ELR (cell line): ENCODE data around the gene RYR1.
"Not testable (repeated sequence)": the region's sequence is repeated elsewhere in the genome, so short reads cannot be mapped to it uniquely, and the experiment has no call there.

Source experiments
- DNase-seq: peaks from one replicate; pipeline ENCODE4 v3.0.0-alpha.2; 2015; ENCODE audit warnings: low read depth

The RYR1 gene

GRCh38 chr19:38538793-38539528, 105.5 kb downstream of the RYR1 start:
- DNase-seq: no peak

GRCh38 chr19:38539751-38540150, 106.3 kb downstream of the RYR1 start:
- no peak for DNase-seq

DNA sequence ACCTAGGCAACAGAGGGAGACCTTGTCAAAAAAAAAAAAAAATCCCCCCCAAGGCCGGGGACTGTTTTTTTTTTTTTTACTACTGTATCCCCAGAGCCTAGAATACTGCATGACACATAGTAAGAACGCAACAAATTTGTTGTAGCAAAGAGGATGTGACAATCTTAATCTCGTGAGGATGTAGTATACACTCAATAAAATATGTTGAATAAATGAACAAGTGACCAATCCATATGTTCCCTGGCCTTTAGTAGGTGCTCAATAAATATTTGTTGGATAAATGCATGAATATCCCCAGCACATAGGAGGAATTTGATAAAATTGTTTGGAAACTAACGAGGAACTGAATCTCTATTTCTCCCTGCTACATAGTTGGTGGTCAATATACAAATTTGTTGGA, 108.5 kb downstream of the RYR1 start:
- DNase-seq: no peak

- no peak for DNase-seq
Observed at GRCh38 chr19:38543286-38543806, 109.9 kb downstream of the RYR1 start.

- DNase-seq: peak; percentile 91
Observed at GRCh38 chr19:38543807-38544568, 110.5 kb downstream of the RYR1 start.

- DNase-seq: peak; percentile 32
Observed at GRCh38 chr19:38544569-38545315, 111.3 kb downstream of the RYR1 start.

DNA sequence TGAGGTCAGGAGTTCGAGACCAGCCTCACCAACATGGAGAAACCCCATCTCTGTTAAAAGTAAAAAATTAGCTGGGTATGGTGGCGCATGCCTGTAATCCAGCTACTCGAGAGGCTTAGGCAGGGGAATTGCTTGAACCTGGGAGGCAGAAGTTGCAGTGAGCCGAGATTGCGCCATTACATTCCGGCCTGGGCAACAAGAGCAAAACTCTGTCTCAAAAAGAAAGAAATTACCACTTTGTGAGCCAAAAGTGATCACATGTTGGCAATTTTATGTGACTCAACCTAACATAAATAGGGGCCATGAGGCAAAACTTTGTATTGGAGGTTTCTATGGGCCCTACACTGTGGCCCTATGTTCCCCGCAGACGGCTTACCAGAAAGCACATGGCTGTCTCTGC, 112.1 kb downstream of the RYR1 start:
- no peak for DNase-seq

GRCh38 chr19:38547421-38547820, 113.9 kb downstream of the RYR1 start:
- no peak for DNase-seq

DNA sequence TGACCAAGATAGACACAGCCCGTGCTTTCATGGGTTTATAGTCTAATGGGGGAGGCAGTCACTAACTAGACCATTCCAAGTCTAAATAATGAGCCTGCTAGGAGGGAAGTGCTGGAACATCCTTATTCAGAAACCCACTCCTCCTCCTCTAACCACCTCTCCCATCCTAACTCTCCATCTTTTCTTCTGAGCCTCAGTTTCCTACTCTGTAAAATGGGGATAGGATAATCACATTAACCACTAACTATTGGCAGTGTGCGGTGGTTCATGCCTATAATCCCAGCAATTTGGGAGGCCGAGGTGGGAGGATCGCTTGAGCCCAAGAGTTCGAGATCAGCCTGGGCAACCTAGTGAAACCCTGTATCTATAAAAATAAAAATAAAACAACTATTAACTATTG, 115.6 kb downstream of the RYR1 start:
- DNase-seq: no peak

DNA sequence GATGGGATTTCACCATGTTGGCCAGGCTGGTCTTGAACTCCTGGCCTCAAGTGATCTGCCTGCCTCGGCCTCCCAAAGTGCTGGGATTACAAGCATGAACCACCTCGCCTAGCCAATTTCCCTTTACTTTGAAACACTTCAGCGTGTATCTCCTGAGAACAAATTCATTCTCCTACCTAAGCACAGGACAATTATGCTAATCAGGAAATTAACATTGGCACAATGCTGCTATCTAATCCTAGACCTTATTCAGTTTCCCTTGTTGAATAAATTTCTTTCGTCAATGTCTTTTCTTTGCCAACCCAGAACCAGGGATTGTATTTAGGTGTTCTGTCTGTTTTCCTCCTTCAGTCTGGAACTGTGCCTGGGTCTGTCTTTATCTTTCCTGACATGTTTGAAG, 116.5 kb downstream of the RYR1 start:
- DNase-seq: no peak

DNA sequence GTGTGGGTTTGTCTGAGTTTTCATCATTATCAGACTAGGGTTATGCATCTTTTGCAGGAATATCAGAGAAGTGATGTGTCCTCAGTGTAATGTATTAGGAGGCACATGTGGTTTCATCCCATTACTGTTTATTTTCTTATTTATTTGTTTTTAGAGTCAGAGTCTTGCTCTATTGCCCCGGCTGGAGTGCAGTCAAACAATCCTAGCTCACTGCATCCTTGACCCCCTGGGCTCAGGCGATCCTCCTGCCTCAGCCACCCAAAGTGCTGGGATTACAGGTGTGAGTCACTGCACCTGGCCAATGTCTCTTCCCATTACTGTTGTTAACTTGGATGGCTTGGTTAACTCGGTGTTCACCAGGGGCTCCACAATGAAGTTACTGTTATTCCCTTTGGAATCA, 116.9 kb downstream of the RYR1 start:
- no peak for DNase-seq

DNA sequence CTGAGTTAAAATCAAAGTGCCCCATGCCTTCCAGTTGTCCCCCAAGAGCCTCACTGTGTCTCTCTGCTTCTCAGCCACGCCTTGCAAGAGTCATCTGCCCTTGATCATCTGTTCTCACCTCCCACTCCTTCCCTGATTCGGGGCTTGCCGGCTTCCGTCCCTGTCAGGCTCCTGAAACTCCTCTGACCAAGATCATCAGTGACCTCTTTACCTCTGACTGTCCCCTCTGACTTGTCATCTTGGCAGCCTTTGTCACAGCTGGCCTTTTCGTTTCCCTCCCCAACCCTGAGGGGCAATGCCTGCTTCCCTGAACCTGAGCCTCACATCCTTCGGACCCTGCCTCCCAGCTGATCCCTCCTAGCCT, 117.9 kb downstream of the RYR1 start:
- DNase-seq: no peak

- not testable (repeated sequence) for DNase-seq
Observed at GRCh38 chr19:38553239-38553638, 119.7 kb downstream of the RYR1 start.

GRCh38 chr19:38554676-38555141, 121.2 kb downstream of the RYR1 start:
- no peak for DNase-seq

GRCh38 chr19:38555200-38555599, 121.7 kb downstream of the RYR1 start:
- DNase-seq: no peak

DNA sequence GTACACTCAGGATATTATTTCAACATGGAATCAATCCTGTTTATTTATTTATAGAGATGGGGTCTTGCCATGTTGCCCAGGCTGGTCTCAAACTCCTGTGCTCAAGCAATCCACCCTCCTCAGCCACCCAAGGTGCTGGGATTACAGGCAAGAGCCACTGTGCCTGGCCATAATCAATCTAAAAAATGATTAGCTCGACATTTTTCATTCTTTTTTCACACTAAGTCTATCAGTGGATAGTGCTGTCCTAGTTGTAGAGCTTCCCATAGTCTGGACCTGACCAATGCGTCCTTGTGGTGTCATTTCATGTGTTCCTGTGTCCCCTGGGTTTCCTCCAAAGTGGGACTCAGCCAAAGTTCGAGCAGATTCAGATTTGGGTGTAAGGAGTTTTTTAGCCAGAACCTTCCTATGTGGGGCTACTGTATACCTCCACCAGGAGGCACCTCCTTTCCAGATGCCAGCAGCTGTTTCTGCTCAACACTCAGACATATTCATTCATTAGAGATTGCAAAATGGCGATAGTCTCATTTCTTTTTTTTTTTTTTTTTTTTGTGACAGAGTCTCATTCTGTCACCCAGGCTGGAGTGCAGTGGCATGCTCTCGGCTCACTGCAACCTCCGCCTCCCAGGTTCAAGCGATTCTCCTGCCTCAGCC, 123.2 kb downstream of the RYR1 start:
- DNase-seq: peak; percentile 18

GRCh38 chr19:38557205-38557799, 123.8 kb downstream of the RYR1 start:
- no peak for DNase-seq

DNA sequence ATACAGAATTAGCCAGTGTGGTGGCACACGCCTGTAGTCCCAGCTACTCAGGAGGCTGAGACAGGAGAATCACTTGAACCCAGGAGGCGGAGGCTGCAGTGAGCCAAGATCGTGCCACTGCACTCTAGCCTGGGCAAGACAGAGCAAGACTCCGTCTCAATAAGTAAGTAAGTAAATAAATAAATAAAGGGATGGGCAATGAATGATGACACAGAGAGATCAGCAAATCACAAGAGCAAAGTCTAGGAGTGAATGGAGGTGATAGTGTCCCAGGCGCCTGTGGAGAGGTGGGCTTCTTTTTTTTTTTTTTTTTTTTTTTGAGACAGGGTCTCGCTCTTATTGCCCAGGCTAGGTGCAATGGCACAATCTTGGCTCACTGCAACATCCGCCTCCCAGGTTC, 125.4 kb downstream of the RYR1 start:
- DNase-seq: not testable (repeated sequence)

GRCh38 chr19:38559428-38560401, 126.2 kb downstream of the RYR1 start:
- peak; percentile 42 for DNase-seq

DNA sequence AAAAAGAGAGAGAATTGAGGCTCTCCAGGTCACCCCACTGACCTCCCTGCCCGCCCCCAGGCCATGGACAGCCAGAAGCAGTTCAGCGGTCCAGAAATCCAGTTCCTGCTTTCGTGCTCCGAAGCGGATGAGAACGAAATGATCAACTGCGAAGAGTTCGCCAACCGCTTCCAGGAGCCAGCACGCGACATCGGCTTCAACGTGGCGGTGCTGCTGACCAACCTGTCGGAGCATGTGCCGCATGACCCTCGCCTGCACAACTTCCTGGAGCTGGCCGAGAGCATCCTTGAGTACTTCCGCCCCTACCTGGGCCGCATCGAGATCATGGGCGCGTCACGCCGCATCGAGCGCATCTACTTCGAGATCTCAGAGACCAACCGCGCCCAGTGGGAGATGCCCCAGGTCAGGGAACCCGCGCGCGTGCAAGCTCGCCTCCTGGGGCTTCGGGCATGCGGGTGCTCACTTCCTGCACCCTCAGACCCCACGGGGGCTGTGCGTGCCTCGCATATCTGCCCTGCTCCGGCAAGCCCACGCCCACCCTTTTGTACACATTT, 127.6 kb downstream of the RYR1 start:
- DNase-seq: no peak
